ENCODE data around the gene FAM120B. TPM values are rescaled to one million over a fixed set of nuclear protein-coding genes. Genes with fewer than 3 reads are reported as not detected.

FAM120B gene
- polyA plus RNA-seq, 1 donor from 2014 or later, result 17.9 TPM

GRCh38 chr6:170274713-170275560 lies 31.6 kb upstream of the FAM120B start:
- Histone ChIP-seq H2AFZ (ENCODE audit: low read depth, low read length) (no peak overlapping the region), H3K27me3 (ENCODE audit: insufficient read depth, low read depth, low read length) (no peaks in the 10 kb centered on the region), H3K9ac (ENCODE audit: low read length) (no peak overlapping the region), H3K4me3 (ENCODE audit: low read length) (no peak overlapping the region), H3K9me3 (ENCODE audit: low read length) (no peaks in the 10 kb centered on the region), H3K36me3 (ENCODE audit: insufficient read depth, low read length) (no peaks in the 10 kb centered on the region), H3K9me2 (ENCODE audit: insufficient read depth, low read length) (no peaks in the 10 kb centered on the region), H3F3A (ENCODE audit: insufficient read depth, low read length, poor library complexity, severe bottlenecking) (no peaks in the 10 kb centered on the region), H4K20me1 (ENCODE audit: insufficient read depth) (no peaks in the 10 kb centered on the region), H3K27ac (ENCODE audit: low read length) (no peak overlapping the region), H3K4me2 (ENCODE audit: low read length) (no peak overlapping the region), H3K79me2 (replicated peaks; ENCODE audit: insufficient read depth, low read length) (no peaks in the 10 kb centered on the region)
- TF ChIP-seq SMC3 (conservative IDR thresholded peaks at IDR 0.05; ENCODE audit: poor library complexity) (no peak), MXI1 (conservative IDR thresholded peaks at IDR 0.05; ENCODE audit: poor library complexity, severe bottlenecking) (no peak), CTCF (IDR thresholded peaks at IDR 0.05; ENCODE audit: poor library complexity, severe bottlenecking) (no peak), RAD21 (conservative IDR thresholded peaks at IDR 0.05) (no peak), EZH2 (IDR thresholded peaks at IDR 0.05; ENCODE audit: borderline replicate concordance, insufficient read depth, low read length, poor library complexity, severe bottlenecking) (no peak), REST (IDR thresholded peaks at IDR 0.05; ENCODE audit: borderline replicate concordance) (no peak), POLR2AphosphoS5 (IDR thresholded peaks at IDR 0.05) (no peak), EP300 (conservative IDR thresholded peaks at IDR 0.05; ENCODE audit: poor library complexity, severe bottlenecking) (no peak), TAF1 (IDR thresholded peaks at IDR 0.05; ENCODE audit: low read depth) (no peak)

- H3K9me3 ChIP-seq (ENCODE audit: low read length), result no peaks in the 10 kb centered on the region
- H3K4me3 ChIP-seq (ENCODE audit: low read length), result no peak overlapping the region
- H3F3A ChIP-seq (ENCODE audit: insufficient read depth, low read length, poor library complexity, severe bottlenecking), result no peaks in the 10 kb centered on the region
- H3K9me2 ChIP-seq (ENCODE audit: insufficient read depth, low read length), result no peaks in the 10 kb centered on the region
- no peak overlapping the region for H3K4me2 ChIP-seq (ENCODE audit: low read length)
- no peaks in the 10 kb centered on the region for H3K27me3 ChIP-seq (ENCODE audit: insufficient read depth, low read depth, low read length)
- no peaks in the 10 kb centered on the region for H3K79me2 ChIP-seq (replicated peaks; ENCODE audit: insufficient read depth, low read length)
- no peaks in the 10 kb centered on the region for H3K36me3 ChIP-seq (ENCODE audit: insufficient read depth, low read length)
- H3K27ac ChIP-seq (ENCODE audit: low read length), result no peak overlapping the region
- TF ChIP-seq POLR2AphosphoS5 (IDR thresholded peaks at IDR 0.05) (no peak), REST (IDR thresholded peaks at IDR 0.05; ENCODE audit: borderline replicate concordance) (no peak), RAD21 (conservative IDR thresholded peaks at IDR 0.05) (no peak), CTCF (IDR thresholded peaks at IDR 0.05; ENCODE audit: poor library complexity, severe bottlenecking) (no peak)
- H4K20me1 ChIP-seq (ENCODE audit: insufficient read depth), result no peaks in the 10 kb centered on the region
- H2AFZ ChIP-seq (ENCODE audit: low read depth, low read length), result no peak overlapping the region
- no peak overlapping the region for H3K9ac ChIP-seq (ENCODE audit: low read length)
These were observed 30.0 kb upstream of the FAM120B start for GRCh38 chr6:170276369-170277057.
